ENCODE data around the gene KAT2A. TPM values are rescaled to one million over a fixed set of nuclear protein-coding genes. Genes with fewer than 3 reads are reported as not detected.
A peak's percentile ranks its signal among the peaks of the same experiment; 100 is the strongest.

The KAT2A gene
- total RNA-seq, 3 donors from 2014 or later: 22.7 to 55.8 (median 54.4) TPM

- no peaks in the 10 kb centered on the region for H3K4me1 ChIP-seq
- H3K4me3 ChIP-seq: peak overlapping the region in 2 of 3 donors; percentile 45 to 66
- intact Hi-C loops (cut with DNase I; ENCODE audit: low total_unique reads): loop anchor here (2.0 kb wide), 1 partner anchor 331 kb away; no protein-coding TSS in a partner anchor
Measured at GRCh38 chr17:42071810-42072209, 49.4 kb downstream of the KAT2A start.

GRCh38 chr17:42068979-42069378 is 52.2 kb downstream of the KAT2A start:
- peaks cover 4 to 10% of the 10 kb centered on the region in 2 donors for H3K27me3 ChIP-seq
- H3K9me3 ChIP-seq: no peaks in the 10 kb centered on the region
- intact Hi-C loops (cut with DNase I; ENCODE audit: low total_unique reads): no loop called here
- H3K4me1 ChIP-seq: no peaks in the 10 kb centered on the region
- no peaks in the 10 kb centered on the region for H3K36me3 ChIP-seq
- DNase-seq (ENCODE audit: low spot score in 2 of 2): no peak
- no peak overlapping the region for H3K4me3 ChIP-seq
- no peak overlapping the region for H3K27ac ChIP-seq
- TF ChIP-seq POLR2AphosphoS5 (IDR thresholded peaks at IDR 0.05) (no peak), CTCF (IDR thresholded peaks at IDR 0.05) (no peak), POLR2A (IDR thresholded peaks at IDR 0.05) (no peak)

More at GRCh38 chr17:42071810-42072209, 49.4 kb downstream of the KAT2A start:
- DNase-seq (ENCODE audit: low spot score in 2 of 2): no peak
- Histone ChIP-seq H3K9me3 (no peaks in the 10 kb centered on the region), H3K27me3 (peaks cover 4 to 10% of the 10 kb centered on the region in 2 donors), H3K36me3 (no peaks in the 10 kb centered on the region), H3K27ac (no peak overlapping the region)
- no peak for TF ChIP-seq CTCF (IDR thresholded peaks at IDR 0.05)
- no peak for TF ChIP-seq POLR2A (IDR thresholded peaks at IDR 0.05)
- no peak for TF ChIP-seq POLR2AphosphoS5 (IDR thresholded peaks at IDR 0.05)

- TF ChIP-seq POLR2AphosphoS5 (IDR thresholded peaks at IDR 0.05) (no peak), CTCF (IDR thresholded peaks at IDR 0.05) (peak; percentile 60 to 80 (median 80)), POLR2A (IDR thresholded peaks at IDR 0.05) (no peak)
- Histone ChIP-seq H3K27ac (no peak overlapping the region), H3K36me3 (no peaks in the 10 kb centered on the region), H3K27me3 (peaks cover 0 to 7% of the 10 kb centered on the region in 2 donors), H3K4me3 (no peak overlapping the region), H3K9me3 (no peaks in the 10 kb centered on the region), H3K4me1 (no peaks in the 10 kb centered on the region)
- DNase-seq (ENCODE audit: low spot score in 2 of 2): peak; percentile 30 to 65
- intact Hi-C loops (cut with DNase I; ENCODE audit: low total_unique reads): no loop called here
Measured at GRCh38 chr17:42067371-42068091, 53.6 kb downstream of the KAT2A start.

- no peaks in the 10 kb centered on the region for H3K36me3 ChIP-seq
- H3K4me3 ChIP-seq: no peak overlapping the region
- H3K27me3 ChIP-seq: no peaks in the 10 kb centered on the region
- H3K27ac ChIP-seq: no peak overlapping the region
- no peak for TF ChIP-seq CTCF (IDR thresholded peaks at IDR 0.05)
- TF ChIP-seq POLR2A (IDR thresholded peaks at IDR 0.05): no peak
- TF ChIP-seq POLR2AphosphoS5 (IDR thresholded peaks at IDR 0.05): no peak
- no peaks in the 10 kb centered on the region for H3K4me1 ChIP-seq
- no peak for DNase-seq (ENCODE audit: low spot score in 2 of 2)
- no peaks in the 10 kb centered on the region for H3K9me3 ChIP-seq
- intact Hi-C loops (cut with DNase I; ENCODE audit: low total_unique reads): no loop called here
Measured at GRCh38 chr17:42065201-42065600, 56.0 kb downstream of the KAT2A start.

Other genes with a start within 250 kb of the KAT2A start
- gene ACLY, start 202.4 kb downstream of the KAT2A start, total RNA-seq: 10 to 100 TPM; 50.1 to 84.2 (median 66.3) TPM
- gene ODAD4, start 190.8 kb downstream of the KAT2A start, total RNA-seq: 1 to 10 TPM in 2 of 3 donors, under 1 TPM in 1; 0.48 to 3.2 (median 1.6) TPM
- 10 to 100 TPM; 51.8 to 55.5 (median 53.7) TPM for gene CNP, start 154.6 kb downstream of the KAT2A start, total RNA-seq
- 10 to 100 TPM; 69.7 to 73.7 (median 70.4) TPM for gene DNAJC7, start 103.9 kb downstream of the KAT2A start, total RNA-seq
- 10 to 100 TPM; 21.6 to 33.8 (median 22.5) TPM for gene NKIRAS2, start 101.3 kb downstream of the KAT2A start, total RNA-seq
- gene C17orf113, start 70.8 kb downstream of the KAT2A start, total RNA-seq: 1 to 10 TPM; 1.3 to 4.0 (median 2.3) TPM
- gene ZNF385C, start 22.9 kb downstream of the KAT2A start, total RNA-seq: 1 to 10 TPM in 1 of 3 donors, under 1 TPM in 2; 0.48 to 1.0 (median 0.66) TPM
- 10 to 100 TPM; 13.1 to 22.8 (median 13.4) TPM for gene DHX58, start 8.7 kb downstream of the KAT2A start, total RNA-seq
- gene HSPB9, start 1.4 kb upstream of the KAT2A start, total RNA-seq: under 1 TPM in 1 of 3 donors, not detected in 2; 0.48 TPM
- 100 to 1,000 TPM; 114 to 146 (median 117) TPM for gene RAB5C, start 33.6 kb upstream of the KAT2A start, total RNA-seq
- under 1 TPM in 1 of 3 donors, not detected in 2; under 0.01 TPM for gene KCNH4, start 59.8 kb upstream of the KAT2A start, total RNA-seq
- gene HCRT, start 64.1 kb upstream of the KAT2A start, total RNA-seq: not detected
- gene GHDC, start 73.1 kb upstream of the KAT2A start, total RNA-seq: 10 to 100 TPM; 29.1 to 53.0 (median 33.1) TPM
- gene STAT5B, start 155.0 kb upstream of the KAT2A start, total RNA-seq: 100 to 1,000 TPM in 2 of 3 donors, 10 to 100 TPM in 1; 97.2 to 130 (median 101) TPM
- gene STAT5A, start 167.1 kb upstream of the KAT2A start, total RNA-seq: 100 to 1,000 TPM in 1 of 3 donors, 10 to 100 TPM in 2; 72.8 to 363 (median 78.9) TPM

All from breast epithelium (tissue), 4 donors.